Measurements from ENCODE around the gene SLC12A8.

Gene SLC12A8

GRCh38 chr3:125186261-125186787 is 26.2 kb downstream of the SLC12A8 start:
- DNase-seq, result no peak

- DNase-seq, result no peak
Measured at GRCh38 chr3:125185805-125186204, 26.7 kb downstream of the SLC12A8 start.

GRCh38 chr3:125179884-125180240 is 32.7 kb downstream of the SLC12A8 start:
- DNase-seq, result no peak

GRCh38 chr3:125179143-125179883 is 33.2 kb downstream of the SLC12A8 start:
- peak; percentile 43 for DNase-seq

GRCh38 chr3:125177746-125178145 is 34.8 kb downstream of the SLC12A8 start:
- no peak for DNase-seq

GRCh38 chr3:125175295-125176078 is 37.1 kb downstream of the SLC12A8 start:
- no peak for DNase-seq

GRCh38 chr3:125172346-125172745 is 40.2 kb downstream of the SLC12A8 start:
- DNase-seq, result no peak

- no peak for DNase-seq
Measured at GRCh38 chr3:125168711-125169393, 43.7 kb downstream of the SLC12A8 start.

- DNase-seq, result no peak
Measured at GRCh38 chr3:125166599-125167136, 45.9 kb downstream of the SLC12A8 start.

- no peak for DNase-seq
Measured at GRCh38 chr3:125165948-125166553, 46.5 kb downstream of the SLC12A8 start.

GRCh38 chr3:125165189-125165947 is 47.2 kb downstream of the SLC12A8 start:
- peak; percentile 56 for DNase-seq

GRCh38 chr3:125163739-125164601 is 48.6 kb downstream of the SLC12A8 start:
- peak; percentile 63 for DNase-seq

- no peak for DNase-seq
Measured at GRCh38 chr3:125161607-125162219, 50.8 kb downstream of the SLC12A8 start.

- DNase-seq, result no peak
Measured at GRCh38 chr3:125160606-125161371, 51.8 kb downstream of the SLC12A8 start.

- no peak for DNase-seq
Measured at GRCh38 chr3:125157183-125157582, 55.4 kb downstream of the SLC12A8 start.

GRCh38 chr3:125156456-125156855 is 56.1 kb downstream of the SLC12A8 start:
- DNase-seq, result no peak

GRCh38 chr3:125154800-125155269 is 57.7 kb downstream of the SLC12A8 start:
- DNase-seq, result peak; percentile 81

- no peak for DNase-seq
Measured at GRCh38 chr3:125154110-125154509, 58.4 kb downstream of the SLC12A8 start.

- no peak for DNase-seq
Measured at GRCh38 chr3:125152951-125153350, 59.6 kb downstream of the SLC12A8 start.

GRCh38 chr3:125151916-125152315 is 60.6 kb downstream of the SLC12A8 start:
- no peak for DNase-seq

All from suppressor macrophage treated with lipopolysaccharide for 4 hours (primary cell).